ENCODE results near the gene AKAP6.

Gene AKAP6

DNA sequence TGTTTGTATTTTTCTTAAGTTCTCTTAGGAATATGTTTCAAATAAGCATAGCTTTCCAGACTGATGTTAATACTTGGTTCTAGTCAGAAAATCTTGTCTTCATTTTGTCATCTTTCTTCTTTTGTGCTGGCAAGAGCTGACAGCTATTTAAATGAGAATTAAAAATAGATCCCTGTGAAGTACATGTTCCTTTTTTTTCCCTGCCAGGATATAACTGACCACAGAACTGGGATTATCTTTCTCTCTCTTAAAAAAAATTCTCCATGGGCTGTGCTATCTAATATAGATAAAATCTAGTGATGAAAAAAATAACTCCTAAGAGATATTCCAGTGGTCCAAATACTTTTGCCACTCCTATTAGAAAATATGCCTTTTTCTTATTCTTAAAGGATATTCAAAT, 163.4 kb downstream of the AKAP6 start:
- DNase-seq, result no peak

DNA sequence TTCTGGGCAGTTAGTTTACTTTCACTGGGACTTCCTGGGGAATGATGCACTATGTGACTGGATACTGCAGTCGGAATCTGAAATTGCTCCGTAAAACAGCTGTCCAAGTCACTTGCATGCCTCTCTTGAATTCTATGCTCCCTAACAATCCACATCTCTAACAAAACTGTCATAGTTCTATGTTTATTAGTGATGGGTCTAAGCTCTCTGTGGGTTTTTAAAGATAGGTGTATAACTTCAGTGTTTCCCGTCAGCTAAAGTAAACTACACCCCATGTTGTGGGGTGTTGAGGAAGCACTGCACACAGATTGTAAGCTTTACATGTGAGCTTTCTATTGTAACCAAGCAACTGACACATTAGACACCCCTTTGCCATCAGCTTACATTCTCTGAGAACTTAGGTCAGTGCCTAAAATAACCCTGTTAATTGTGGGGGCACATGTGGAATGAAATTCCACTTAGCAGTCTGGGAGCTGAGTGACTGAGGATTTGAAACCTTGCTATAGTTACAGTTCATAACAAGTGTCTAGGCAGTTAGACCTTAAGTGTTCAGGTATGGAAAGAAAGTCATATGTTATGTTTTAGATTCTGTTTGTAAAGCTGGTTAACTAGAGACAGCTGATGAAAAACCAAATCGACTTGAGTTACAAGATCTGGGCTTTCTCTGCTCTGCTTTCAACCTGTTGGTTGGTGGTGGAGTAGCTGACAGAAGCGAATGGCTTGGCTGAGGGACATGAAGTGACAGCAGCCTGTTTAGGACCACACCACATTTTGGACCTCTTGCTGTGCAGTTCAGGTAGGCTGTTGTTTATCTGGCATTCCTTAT, 165.7 kb downstream of the AKAP6 start:
- no peak for DNase-seq

DNA sequence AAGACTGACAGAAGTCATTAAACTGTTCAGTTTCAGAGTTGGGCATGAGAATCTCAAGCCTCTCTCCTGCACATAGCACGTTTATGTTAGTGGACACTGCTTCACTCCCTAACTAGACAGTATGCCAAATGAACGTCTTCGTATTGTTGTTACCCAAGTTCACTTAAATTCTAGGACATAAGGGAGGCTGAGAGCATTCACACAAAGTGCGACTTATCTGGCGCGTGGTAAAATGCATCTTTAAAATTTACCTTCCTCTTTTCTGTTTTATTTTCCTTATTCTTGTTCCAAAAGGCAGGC, 166.3 kb downstream of the AKAP6 start:
- no peak for DNase-seq

DNA sequence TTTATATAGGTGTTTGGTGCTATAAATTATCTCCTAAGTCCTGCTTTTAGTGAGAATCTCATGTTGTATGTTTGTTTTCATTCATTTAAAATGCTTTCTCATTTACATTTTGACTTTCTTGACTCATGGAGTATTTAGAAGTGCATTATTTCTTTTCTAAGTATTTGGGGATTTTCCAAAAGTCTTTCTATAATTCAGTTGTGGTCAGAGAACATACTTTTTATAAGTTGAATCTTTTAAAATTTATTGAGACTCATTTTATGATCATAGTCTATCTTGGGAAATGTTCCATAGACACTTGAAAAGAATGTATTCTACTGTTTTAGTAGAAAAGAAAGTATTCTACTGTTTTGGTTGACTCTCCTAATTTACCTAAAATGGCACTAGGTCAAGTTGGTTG, 168.2 kb downstream of the AKAP6 start:
- DNase-seq, result no peak

DNA sequence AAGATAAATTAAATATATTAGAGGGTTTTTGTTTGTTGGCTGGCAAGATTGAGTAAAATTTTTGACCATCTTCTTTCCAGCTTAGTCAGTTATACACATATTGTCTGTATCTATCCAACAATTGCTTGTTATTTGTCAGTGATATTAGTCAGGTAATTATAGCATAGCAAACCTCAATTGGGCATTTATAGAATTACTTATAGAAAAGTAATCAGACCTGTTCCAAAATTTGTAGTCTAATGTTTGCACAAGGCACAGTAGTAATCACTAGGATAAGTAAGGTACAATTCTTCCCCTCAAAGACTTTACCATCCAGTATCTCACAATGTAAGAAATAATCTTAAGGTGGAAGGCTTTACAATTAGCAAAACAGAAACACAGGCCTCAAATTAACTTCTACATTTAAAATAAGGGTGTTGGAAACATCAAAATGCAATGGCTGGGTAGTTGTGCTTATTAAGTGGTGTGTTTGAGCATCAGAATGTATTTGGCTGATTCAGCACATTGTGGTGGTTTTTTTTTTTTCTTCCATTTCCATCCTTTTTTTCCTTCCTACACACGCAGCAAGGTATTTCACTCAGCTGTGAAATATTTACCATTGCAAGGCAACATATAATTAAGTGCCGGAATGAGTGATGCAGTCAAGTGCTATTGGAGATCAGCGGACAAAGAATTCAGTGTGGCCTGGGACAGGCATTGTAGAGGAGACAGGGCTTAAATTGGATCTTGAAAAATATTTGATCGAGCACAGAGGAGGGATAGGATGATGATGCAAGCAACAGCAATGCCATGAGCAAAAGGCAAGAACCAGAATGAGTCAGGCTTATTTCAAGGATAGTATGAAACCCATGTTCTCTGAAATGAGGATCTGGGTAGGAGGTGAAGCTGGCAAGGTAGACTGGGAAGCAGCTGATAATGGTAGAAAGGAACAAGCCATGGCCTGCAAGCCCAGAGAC, 178.2 kb downstream of the AKAP6 start:
- DNase-seq, result no peak

DNA sequence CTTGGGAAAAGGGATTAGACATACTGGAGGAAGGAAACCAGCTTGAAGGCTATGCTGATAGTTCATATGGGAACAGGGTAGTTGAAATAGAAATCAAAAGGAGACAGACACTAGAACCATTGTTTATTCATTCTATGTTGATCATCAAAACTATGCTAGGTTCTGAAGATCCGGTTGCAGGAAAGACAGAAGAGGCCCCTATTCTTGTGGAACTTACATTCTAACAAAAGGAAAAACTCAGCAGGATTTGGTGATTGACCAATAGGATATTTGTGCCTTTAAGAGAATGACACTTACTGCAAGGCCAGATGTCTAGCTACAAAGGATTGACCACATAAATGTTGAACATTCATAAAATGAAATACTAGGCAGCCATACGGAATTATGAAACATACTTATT, 179.2 kb downstream of the AKAP6 start:
- no peak for DNase-seq

DNA sequence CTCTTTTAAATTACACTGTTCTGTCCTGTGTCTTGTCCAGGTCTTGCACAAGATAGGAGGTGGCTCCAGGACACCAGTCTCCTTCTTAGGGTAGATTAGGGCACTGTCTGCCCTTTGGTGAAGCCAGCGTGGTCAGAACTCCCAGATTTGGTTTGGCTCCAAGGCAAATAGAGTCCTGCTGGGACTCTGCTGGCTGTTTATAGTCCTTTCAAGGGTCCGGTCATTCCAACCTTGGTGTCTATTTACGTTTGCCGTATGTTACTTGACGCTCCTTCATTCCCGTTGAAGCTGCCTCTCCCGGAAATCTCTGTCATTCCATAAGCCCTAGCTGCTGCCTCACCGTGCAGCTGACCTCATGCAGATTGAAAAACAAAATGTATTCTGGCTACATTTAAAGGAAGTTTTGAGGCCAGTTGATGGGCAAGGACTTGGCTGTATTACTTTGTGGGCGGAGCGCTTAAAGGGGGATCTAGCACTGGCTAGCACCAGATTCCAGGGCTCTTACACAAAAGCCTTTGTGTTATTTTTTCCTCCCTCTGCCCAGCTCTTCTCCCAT, 180.6 kb downstream of the AKAP6 start:
- no peak for DNase-seq

DNA sequence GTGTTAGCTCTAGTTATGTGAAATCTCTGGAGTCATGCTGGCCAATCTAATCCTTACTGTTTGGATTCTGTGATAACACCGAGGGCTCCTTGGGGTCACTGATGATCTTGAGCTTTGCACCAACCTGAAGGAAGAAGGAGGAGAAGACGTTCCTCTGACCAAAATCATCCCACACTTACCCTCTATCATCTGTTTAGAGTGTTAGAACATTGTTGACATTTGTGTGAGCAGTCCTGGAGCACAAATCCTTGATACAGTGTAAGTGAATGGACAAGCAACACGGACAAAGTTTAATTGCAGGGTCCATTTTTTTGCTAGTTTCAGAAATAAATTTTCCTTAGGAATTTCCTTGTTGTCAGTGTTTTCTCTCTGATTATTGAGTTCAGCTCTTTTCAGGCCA, 181.7 kb downstream of the AKAP6 start:
- DNase-seq, result no peak

DNA sequence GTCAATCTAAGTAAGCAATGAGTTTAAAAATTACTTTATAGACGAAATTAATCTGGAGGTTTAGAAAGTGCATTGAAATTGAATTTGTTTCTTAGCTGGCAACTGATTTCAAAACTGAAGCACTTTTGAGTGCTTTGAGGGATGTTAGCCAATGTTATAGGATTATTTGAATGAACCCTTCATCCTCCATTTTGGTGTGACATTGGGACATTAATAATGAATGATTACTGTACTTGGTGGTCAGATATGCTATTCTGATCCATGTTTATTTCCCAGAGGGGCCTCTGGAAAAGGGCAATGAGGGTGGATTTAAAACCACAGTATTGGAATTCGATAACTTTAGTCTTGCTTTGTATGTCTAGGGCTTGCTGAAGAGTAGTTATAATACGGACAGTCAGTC, 183.2 kb downstream of the AKAP6 start:
- DNase-seq, result no peak

DNA sequence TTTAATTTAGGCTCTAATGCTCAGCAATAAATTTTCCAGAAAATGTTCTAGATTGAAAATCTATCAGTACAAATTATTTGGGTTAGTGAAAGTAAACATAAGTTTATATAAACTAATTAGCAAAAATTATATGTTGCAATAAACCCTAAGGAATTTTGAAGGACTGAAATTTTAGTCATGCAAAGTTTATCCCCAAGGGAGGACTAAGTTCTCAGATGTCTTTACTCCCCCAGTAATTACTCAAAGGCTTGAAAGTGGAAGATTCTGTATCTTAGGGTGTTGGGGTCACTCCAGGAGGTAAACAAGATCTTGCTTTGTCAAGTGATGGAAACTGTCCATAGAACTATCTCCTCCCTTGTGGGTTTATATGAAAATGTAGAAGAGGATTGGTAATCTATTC, 183.7 kb downstream of the AKAP6 start:
- no peak for DNase-seq

DNA sequence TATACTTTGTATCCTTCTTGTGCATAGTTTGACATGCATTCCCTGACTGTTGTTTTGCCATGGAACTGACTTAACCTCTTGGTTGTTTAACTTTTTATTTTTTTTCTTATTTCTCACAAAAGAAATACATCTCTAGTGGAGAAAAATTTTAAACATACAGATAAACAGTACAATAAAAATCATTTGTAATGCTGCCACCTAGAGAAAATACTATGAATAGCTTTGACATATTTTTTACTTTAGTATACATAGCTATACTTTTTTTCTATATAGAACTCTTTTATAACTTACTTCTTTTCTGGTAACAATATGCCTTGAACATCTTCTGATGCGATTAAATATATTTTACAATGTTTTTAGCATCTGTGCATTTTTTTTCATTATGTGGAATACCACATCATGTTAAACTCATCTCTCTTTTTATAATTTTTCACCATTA, 184.5 kb downstream of the AKAP6 start:
- peak; percentile 21 for DNase-seq

DNA sequence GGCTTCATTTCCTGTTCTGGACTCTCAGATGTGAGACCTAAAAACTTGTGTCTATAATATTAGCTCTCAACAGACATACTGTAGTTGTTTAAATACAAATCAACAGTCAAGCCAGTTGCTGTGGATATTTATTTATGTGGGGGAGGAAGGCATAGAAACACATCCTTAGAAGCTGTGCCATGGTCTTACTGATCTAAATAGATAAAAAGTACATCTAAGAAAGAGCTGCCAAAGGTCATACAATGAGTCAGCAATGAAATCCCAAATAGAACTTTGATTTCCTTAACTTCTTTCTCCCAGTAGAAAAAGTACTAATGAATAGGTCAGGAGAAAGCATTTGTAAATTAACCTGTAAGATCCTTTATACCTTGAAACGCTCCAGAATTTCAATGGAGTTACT, 185.1 kb downstream of the AKAP6 start:
- DNase-seq, result no peak

DNA sequence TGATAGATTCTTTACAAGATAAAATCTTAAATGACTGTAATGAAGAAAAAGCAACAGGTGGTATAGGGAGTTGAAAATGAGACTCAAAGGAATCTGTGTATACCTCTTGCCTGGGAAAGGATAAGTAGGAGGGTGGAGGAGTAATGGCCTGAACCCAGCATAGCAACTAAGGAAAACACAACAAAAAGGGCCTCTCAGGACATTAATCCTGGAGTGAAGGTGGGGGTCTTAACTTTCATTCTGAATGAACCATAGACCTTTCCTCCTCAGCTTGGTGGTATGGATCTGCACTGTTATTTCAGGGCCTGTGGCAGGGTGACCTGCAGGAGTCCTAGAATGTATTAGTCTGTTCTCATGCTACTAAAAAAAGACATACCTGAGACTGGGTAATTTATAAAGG, 185.6 kb downstream of the AKAP6 start:
- DNase-seq, result no peak

DNA sequence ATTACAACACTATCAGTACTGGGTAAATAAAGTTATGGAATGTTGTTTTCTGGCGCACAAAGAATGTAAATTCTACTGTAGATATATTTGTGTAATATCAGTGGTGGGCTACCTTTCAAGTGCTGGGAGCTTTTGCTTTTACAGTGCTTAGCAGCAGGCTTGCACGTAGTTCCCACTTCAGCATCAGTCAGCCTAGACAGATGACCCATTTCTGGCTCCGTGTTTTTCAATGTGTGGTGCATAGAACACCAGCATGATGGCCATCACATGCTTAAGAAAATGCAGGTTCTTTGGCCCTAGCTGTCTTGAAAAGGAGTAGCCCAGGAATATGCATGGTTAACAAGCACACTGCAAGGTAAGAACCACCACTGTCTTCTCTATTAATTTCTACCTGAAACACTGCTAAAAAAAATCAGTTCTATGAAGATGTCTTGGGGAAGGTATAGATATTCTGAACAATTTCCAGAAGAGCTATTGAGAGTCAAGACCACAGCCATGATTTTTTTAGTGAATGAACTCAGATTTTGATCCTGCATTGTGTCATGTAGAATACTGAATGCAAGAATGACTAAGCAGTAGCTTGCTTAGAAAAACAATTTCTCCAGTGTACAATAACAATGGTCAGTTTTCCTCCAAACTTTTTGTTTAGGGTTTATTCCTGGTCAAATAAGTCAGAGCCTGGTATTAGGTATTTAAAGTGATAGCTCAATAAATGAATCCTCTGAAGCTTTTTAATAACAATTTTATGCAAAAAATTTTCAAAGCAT, 195.7 kb downstream of the AKAP6 start:
- DNase-seq, result no peak

DNA sequence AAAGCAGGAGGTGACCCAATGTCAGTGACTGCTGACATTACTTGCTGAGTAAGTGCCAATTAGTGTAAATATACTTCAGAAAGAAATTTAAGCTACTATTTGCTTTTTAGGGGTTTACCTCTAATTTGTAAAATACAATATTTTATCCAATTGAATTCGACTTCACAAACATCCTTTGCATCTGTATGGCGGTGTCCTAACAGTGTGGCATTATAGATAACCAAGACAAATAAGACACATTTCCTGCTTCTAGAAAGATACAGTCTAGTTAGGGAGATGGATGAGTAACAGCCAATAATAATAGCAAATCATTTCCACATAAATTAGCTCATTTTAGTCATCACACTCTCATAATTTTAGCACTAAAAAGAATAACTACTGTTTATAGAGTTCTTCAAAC, 196.5 kb downstream of the AKAP6 start:
- no peak for DNase-seq

DNA sequence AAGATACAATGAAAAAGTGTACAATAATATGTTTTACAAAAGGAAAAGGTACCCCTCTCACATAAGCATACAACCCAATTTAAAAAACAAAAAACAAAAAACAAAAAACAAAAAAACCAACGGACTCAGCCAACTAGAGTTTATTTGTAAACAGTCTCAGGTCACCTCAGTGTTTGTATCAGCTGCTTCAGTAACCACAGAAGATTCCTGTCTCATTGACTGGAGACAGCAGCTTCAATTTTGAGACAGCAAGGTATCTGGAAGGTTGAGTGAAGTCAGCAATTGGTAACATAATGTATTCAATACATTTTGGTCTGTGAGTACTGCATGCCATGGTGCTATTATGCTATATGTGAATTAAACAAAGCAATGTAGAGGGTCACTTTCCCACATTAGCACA, 201.7 kb downstream of the AKAP6 start:
- no peak for DNase-seq

DNA sequence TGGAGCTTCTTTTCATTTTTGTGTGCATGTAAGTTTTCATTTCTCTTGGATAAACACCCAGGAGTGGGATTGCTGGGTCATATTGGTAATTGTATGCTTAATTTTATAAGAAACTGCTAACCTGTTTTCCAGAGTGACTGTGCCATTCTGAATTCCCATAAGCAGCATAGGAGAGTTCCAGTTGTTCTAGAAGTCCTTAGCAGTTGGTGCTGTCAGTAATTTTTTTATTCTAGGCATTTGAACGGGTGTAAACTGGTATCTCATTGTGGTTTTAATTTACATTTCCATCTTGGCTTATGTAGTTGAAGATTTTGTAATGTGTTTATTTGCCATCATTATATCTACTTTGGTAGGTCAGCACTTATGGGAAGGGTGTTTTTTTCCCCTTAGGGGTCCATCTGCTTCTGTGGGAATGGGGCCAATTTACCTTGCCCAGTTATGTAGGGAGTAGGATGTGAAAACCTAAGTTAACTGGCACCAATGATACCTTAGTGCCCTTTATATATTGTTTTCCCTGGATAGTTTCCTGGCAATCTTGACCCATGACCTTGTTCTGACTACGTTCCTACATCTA, 202.9 kb downstream of the AKAP6 start:
- no peak for DNase-seq

DNA sequence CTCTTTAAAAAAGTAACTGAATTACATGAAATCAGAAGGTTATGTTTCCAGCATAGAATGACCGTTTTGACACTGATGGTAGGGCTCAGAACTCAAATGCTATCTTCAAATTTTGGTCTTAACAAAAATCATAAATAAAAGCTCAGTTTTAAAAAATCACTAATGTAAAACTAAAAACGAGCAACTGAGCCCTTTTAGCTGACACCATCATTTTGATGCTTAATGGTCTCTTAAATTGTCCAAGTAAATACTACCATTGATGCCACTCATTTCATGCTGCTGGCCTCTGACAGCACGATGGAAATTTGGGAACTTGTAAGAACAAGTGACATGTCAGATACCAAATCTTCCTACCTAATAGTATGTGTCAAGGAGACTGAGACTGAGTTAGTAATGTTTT, 205.0 kb downstream of the AKAP6 start:
- DNase-seq, result no peak

DNA sequence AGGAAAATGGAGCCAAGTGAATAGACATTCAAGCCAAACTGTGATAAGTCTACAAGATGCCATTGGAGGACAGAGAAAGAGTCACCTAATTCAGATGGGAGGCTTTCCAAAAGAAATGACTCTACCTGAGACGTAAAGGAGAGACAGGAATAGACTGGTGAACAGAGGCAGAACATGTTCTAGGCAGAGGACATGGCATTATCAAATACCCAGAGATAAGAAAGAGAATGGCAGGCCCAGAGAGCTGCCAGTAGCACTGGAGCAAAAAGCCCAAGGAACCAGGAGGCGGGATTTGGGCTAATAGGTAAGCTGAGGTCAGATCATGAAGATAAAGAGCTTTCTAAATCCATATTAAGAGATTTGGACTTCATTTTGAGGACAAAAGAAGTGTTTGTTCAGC, 207.1 kb downstream of the AKAP6 start:
- no peak for DNase-seq

DNA sequence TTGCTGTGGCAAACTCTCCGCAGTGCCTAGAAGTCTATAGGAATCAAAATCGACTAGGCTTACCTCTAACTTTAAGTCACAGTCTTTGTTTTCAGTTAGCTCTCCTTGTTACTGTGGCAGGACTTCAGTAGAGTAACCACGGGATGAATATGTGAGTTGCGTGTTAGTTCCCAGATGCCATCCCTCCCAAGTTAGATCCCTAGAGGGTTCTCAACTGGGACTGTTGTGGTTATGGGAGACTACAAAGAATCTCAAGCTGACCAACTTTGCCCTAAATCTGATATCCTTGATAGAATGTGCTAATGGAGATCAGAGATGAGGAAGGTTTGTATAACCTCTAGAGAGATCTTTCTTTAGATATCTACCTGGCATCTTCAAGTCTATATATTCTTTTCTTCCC, 208.1 kb downstream of the AKAP6 start:
- no peak for DNase-seq

DNA sequence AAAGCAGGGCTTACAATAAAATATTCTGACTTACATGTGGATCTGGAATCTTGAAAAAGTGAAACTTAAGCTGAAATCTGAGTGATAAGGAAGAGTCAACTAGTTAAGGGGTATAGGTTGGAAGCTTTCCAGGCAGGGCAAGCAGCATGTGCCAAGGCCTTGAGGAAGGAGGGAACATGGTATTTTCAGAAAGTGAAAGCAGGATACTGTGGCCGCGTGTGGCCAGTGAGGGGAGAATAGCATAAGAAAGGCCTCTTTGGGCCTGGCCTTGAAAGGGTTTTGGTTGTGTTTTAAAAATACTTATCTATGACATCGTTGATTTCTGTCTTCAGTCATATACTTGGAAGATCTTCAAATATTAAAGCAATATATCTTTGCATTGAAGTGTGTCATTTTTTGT, 213.4 kb downstream of the AKAP6 start:
- no peak for DNase-seq

DNA sequence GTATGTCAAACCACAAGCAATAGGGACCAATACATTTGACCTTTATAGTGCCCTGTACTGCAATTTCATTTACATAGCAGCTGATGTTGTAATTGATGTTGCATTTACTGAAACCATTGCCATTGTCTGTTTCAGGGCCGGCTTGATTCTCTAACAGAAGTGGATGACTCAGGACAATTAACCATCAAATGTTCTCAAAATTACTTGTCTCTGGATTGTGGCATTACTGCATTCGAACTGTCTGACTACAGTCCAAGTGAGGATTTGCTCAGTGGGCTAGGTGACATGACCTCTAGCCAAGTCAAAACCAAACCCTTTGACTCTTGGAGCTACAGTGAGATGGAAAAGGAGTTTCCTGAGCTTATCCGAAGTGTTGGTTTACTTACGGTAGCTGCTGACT, 216.0 kb downstream of the AKAP6 start:
- no peak for DNase-seq
